ENCODE data around the gene USP24. TPM values are rescaled to one million over a fixed set of nuclear protein-coding genes. Genes with fewer than 3 reads are reported as not detected.

USP24 gene
- total RNA-seq, 1 donor from 2014 or later: 44.6 TPM

DNA sequence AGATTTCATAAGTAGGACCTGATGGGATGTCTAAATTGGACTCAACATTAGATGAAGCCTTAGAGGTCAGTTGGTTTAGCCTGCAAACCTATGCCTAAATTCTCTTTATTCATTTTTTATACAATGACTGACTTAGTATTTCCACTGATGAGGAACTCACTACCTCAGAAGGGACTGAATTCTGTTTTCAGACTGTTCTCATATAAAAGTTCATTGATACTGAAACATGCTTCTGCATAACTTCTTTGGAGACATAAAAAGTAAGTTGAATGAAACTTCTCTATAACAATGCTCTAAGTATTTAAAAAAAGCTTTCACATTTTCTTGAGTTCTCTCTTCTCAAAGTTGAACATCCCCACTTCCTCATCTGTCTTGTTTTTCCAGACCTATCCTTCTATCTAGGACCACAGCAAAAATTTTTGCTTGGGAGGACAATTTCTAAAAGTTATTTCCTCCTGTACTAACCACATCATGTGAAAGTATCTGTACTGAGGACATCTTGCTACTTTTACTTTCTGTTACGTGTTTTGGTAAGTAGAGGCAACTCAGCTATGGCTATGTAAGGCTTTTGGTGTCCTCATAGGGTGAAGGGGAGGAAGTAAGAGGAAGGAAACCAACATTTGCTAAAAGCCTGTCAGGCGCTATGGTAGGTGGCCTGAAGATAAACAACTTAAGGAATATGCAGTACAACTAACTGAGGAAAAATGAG, 64.1 kb downstream of the USP24 start:
- no peak overlapping the region for H3K27ac Mint-ChIP-seq (ENCODE audit: unreplicated experiment)
- H3K27me3 Mint-ChIP-seq (ENCODE audit: low read depth): no peaks in the 10 kb centered on the region
- H3K4me3 Mint-ChIP-seq: no peak overlapping the region
- no peaks in the 10 kb centered on the region for H3K9me3 Mint-ChIP-seq
- DNase-seq (ENCODE audit: low read depth, low spot score): no peak
- peaks cover 16% of the 10 kb centered on the region for H3K4me1 Mint-ChIP-seq
- H3K36me3 Mint-ChIP-seq (ENCODE audit: low read depth): peaks cover 9% of the 10 kb centered on the region
- TF ChIP-seq, protein P1, sequence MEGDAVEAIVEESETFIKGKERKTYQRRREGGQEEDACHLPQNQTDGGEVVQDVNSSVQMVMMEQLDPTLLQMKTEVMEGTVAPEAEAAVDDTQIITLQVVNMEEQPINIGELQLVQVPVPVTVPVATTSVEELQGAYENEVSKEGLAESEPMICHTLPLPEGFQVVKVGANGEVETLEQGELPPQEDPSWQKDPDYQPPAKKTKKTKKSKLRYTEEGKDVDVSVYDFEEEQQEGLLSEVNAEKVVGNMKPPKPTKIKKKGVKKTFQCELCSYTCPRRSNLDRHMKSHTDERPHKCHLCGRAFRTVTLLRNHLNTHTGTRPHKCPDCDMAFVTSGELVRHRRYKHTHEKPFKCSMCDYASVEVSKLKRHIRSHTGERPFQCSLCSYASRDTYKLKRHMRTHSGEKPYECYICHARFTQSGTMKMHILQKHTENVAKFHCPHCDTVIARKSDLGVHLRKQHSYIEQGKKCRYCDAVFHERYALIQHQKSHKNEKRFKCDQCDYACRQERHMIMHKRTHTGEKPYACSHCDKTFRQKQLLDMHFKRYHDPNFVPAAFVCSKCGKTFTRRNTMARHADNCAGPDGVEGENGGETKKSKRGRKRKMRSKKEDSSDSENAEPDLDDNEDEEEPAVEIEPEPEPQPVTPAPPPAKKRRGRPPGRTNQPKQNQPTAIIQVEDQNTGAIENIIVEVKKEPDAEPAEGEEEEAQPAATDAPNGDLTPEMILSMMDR (conservative IDR thresholded peaks at IDR 0.05): no peak

DNA sequence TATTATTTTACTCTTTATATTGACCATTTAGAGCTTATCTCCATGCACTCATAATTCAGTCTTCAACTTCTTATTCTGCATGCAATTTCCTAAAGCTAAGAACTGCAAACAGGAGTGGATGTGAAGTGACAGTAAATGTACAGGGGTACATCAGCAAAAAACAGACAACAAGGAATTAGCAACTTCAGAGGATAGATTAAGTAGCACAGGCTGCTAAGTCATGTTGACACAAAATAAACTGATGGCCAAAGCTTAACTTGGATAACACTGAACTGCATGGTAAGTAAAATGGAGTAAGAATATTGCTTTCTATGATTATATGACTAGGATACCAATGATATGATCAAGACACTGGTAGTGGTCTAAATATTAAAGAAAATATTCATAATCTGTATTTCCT, 66.5 kb downstream of the USP24 start:
- Mint-ChIP-seq H3K4me3 (no peak overlapping the region), H3K27ac (ENCODE audit: unreplicated experiment) (no peak overlapping the region), H3K4me1 (peaks cover 10% of the 10 kb centered on the region), H3K36me3 (ENCODE audit: low read depth) (peaks cover 13% of the 10 kb centered on the region), H3K27me3 (ENCODE audit: low read depth) (no peaks in the 10 kb centered on the region), H3K9me3 (no peaks in the 10 kb centered on the region)
- DNase-seq (ENCODE audit: low read depth, low spot score): no peak
- TF ChIP-seq, protein P1 (conservative IDR thresholded peaks at IDR 0.05): no peak

DNA sequence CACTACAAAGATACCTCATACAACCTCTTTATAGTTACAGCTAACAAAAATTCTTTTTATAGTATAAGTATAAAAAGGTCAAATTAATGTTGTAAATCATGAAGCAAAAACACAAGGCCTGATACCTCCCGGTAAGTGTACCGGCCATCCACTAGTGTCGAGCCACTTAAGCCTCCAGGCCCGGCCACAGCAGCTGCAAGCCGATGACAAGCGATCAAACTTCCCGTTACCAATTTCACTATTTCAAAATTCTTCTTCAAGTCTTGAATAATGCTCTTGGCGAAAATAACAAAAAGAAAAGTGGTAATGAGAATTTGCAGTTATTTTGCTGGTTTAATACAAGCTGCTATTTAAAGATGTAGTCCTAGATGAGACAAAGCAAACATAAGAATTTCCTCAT, 67.6 kb downstream of the USP24 start:
- TF ChIP-seq, protein P1 (conservative IDR thresholded peaks at IDR 0.05): no peak
- Mint-ChIP-seq H3K27me3 (ENCODE audit: low read depth) (no peaks in the 10 kb centered on the region), H3K4me3 (no peak overlapping the region), H3K9me3 (no peaks in the 10 kb centered on the region), H3K36me3 (ENCODE audit: low read depth) (peaks cover 11% of the 10 kb centered on the region), H3K27ac (ENCODE audit: unreplicated experiment) (no peak overlapping the region), H3K4me1 (peaks cover 2% of the 10 kb centered on the region)
- no peak for DNase-seq (ENCODE audit: low read depth, low spot score)

DNA sequence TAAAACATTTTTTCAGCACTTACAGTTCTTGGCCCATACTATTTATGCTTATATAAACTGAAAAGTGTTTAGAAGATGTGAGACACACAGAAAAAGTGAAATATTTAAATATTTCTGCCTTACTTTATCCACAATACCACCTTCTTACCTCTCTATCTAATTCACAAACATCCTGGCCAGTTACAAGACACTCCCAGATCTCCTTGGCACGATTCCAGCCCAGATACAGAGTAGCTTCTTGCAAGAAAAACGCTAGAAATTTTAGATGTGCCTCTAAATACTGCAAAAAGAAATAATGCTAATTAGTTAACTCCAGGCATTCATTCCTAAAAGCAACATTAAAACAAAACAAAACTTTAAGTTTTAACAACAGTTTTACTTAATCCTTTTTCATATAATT, 68.4 kb downstream of the USP24 start:
- DNase-seq (ENCODE audit: low read depth, low spot score): no peak
- Mint-ChIP-seq H3K27me3 (ENCODE audit: low read depth) (no peaks in the 10 kb centered on the region), H3K9me3 (no peaks in the 10 kb centered on the region), H3K36me3 (ENCODE audit: low read depth) (peaks cover 11% of the 10 kb centered on the region), H3K27ac (ENCODE audit: unreplicated experiment) (no peak overlapping the region), H3K4me3 (no peak overlapping the region), H3K4me1 (no peaks in the 10 kb centered on the region)
- TF ChIP-seq, protein P1 (conservative IDR thresholded peaks at IDR 0.05): no peak

DNA sequence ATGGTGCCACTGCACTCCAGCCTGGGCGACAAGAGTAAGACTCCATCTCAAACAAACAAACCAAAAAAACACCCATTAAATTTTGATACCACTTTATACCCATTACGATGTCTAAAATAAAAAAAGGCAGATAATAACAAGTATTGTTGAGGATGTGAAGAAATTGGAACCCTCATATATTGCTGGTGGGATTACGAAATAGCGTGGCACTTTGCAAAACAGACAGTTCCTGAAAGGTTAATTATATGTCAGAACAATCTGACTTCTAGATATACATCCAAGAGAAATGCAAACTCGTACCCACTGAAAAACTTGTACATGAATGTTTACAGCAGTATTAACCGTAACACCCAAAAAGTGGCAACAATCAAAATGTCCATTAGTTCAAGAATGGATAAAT, 70.3 kb downstream of the USP24 start:
- Mint-ChIP-seq H3K36me3 (ENCODE audit: low read depth) (peaks cover 11% of the 10 kb centered on the region), H3K9me3 (no peaks in the 10 kb centered on the region), H3K27me3 (ENCODE audit: low read depth) (no peaks in the 10 kb centered on the region), H3K4me3 (no peak overlapping the region), H3K27ac (ENCODE audit: unreplicated experiment) (no peak overlapping the region), H3K4me1 (peaks cover 4% of the 10 kb centered on the region)
- TF ChIP-seq, protein P1 (conservative IDR thresholded peaks at IDR 0.05): no peak
- no peak for DNase-seq (ENCODE audit: low read depth, low spot score)
